Measurements from ENCODE around the gene KRT38. TPM values are rescaled to one million over a fixed set of nuclear protein-coding genes. Genes with fewer than 3 reads are reported as not detected.
"Not testable (repeated sequence)": the region's sequence is repeated elsewhere in the genome, so short reads cannot be mapped to it uniquely, and the experiment has no call there.

Gene KRT38
- total RNA-seq, 1 donor from 2014 or later = not detected

DNA sequence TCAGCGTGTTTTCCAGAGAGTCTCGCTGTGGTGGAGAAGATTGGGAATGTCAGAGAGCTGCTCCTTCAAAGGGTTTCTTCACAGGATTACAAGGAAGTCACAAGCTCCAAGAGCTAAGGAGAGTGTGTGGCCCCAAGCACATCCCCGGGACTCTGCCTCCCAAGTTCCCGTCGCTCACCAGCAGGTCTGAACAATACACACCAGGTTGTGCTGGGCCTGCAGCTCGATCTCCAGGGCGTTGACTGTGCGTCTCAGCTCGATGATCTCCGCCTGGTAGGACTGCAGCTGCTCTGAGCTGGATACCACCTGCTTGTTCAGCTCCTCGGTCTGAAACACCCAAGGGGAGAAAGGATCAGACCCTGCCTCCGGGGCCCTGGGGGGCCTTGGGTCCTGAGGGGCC is 45.7 kb downstream of the KRT38 start:
- not testable (repeated sequence) for DNase-seq (ENCODE audit: low spot score)

DNA sequence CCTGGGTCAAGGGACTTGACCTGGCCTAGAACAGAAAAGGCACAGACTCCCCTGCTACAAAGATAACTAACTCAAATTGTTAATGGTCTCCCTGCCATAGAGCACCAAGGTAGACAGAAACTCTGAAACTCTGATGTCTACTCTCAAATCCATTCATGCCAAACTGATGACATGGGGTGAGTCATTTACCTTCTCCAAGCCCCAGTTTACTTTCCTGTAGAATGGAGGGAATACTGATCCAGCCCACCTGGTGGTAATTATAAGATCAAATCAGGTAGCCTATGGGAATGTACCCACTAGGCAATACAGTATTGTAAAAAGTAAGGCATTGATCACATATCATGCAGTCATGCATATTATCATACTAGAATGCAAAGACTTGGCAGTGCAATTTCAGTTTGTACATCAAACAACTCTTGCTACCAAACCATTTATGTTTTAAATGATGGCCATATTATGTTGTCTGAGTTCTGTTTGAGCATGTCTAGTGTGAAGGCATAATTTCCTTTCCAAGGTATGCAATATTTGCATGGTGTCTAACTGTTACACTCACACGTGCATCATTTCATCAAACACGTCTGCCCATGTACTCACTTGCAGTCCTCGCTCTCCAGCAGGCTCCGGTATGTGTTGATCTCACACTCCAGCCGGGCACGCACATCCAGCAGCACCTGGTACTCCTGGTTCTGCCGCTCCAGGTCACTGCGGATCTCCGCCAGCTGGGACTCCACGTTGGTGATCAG is 46.4 kb downstream of the KRT38 start:
- no peak for DNase-seq (ENCODE audit: low spot score)

DNA sequence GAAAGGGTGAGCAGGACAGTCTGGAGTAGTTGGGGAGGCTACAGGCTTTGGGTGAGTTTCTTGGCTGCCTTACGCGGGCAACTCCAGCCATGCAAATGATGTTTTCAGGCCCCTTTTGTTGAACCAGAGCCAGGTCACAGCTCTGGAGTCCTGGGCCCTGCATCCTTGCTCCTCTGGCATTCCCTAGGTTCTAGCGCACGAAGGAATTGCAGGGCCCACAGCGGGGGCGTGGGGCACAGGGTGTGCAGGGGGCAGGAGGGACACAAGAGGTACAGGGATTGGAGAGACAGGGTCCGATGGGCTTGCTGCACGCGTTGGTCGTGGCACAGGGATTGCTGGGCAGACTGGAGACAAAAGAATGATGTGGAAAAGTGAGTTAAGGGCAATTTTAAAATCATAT is 47.0 kb downstream of the KRT38 start:
- no peak for DNase-seq (ENCODE audit: low spot score)

DNA sequence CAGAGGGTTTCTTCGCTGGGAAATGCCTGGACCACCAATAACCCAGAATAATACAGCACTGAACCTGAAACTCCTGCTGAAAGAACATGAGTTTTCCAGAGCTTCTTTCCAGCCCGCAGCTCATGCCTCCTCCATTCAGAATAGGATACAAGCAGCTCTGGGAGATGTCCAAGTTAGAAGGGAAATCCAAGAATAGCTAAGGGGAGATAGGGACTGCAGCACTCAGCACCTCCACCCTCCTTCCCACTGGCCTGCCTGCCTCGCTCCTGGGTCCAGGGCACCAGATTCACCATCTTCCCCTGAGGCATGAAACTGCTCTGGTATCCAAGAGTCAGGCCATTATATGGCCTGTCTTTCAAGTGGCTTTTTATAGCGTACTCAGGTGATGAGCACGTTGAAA is 47.5 kb downstream of the KRT38 start:
- DNase-seq (ENCODE audit: low spot score) = no peak

DNA sequence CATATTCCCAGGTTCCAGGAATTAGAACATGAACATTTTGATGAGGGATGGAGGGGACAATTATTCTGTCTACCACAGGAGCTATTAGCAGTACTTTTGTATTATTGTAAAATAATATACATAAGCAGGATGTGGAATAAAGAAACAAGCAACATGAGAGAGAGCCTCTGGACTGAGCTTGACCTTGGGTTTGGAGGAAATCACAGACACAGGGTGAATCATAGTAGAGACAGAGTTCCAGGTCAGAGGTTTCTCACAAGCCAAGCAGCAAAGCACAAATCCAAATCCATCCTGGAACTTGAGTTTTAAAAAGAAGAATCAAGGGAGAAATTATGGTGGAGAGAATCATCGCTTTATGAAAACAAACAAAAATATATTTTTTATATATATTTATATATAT is 48.5 kb downstream of the KRT38 start:
- no peak for DNase-seq (ENCODE audit: low spot score)

DNA sequence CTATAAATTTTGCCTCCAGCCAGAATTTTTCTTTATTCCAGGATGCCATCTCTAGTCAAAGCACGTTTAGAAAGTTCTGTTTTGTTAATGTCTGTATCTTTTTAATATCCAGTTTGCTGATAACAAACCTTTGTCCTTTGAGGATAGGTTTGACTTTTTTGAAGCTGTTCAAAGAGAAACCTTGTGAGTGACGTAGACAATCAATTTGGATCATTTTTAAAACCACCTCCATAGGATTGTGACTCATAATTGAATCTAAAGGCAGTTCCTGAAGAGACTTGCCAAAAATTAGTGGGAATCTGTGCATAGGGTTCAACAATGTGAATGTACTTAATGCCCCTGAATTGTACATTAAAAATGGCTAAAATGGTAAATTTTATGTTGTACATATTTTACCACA is 49.2 kb downstream of the KRT38 start:
- DNase-seq (ENCODE audit: low spot score) = no peak

DNA sequence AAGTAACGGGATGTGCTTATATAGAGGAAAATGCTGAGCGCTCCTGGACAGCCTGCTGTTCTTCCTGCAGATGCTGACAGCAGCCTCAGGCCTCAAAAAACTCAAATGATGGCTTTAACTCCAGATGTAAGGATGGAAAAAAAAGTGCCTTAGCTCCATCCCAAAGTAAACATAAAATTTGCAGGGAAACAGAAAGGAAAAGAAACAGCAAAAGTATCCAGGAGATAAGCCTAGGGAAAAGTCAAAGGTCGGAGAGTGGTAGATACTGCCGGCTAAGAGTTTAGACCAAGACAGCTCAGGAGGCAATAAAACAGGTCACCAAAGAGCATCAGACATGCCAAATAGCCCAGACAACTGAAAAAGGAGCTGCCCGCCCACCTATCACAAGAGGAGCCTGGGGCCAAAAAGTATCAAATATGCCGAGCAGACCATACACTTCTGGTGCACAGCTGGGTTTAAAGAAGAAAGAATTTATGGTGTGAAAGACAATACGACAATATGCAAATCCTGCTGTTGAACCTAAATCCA is 50.3 kb downstream of the KRT38 start:
- DNase-seq (ENCODE audit: low spot score) = no peak

DNA sequence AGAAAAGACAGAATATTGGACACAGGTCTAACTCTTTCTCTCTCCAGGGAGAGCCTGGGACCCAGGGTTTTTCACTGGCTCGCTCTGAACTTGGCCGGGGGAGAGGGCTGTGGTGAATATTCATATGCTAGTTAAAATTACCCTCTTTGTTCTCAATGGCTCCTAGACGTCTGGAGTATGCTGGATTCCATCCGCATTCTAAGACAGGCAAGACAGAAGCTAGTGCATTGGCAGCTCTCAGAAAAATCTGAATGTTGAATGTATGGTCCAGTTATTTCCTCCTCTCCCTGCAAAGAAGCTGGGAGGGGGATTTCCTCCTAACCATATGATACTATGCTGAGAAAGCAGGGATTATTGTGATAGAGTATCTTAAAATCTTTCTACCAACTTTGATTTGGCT is 53.1 kb downstream of the KRT38 start:
- DNase-seq (ENCODE audit: low spot score) = no peak

DNA sequence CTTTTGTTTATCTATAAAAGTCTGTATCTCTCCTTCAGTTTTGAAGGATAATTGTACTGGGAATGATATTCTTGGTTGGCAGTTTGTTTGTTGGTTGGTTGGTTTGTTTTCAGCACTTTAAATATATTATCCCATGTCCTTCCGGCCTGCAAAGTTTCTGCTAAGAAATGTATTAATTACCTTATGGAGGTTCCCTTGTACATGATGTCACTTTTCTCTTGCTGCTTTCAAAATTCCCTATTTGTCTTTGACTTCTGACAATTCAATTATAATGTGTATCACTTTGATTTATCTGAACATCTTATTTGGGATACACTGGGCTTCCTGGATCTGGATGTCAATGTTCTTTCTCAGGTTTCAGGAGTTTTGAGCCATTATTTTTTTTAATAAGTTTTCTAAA is 54.6 kb downstream of the KRT38 start:
- no peak for DNase-seq (ENCODE audit: low spot score)

Other genes starting within 250 kb of the KRT38 start
- not detected for gene KRTAP9-2, start 214.3 kb downstream of the KRT38 start, total RNA-seq
- not detected for gene KRTAP9-3, start 208.5 kb downstream of the KRT38 start, total RNA-seq
- not detected for gene KRTAP9-8, start 203.0 kb downstream of the KRT38 start, total RNA-seq
- not detected for gene KRTAP9-4, start 191.3 kb downstream of the KRT38 start, total RNA-seq
- not detected for gene KRTAP9-9, start 185.6 kb downstream of the KRT38 start, total RNA-seq
- gene KRTAP9-6, start 175.6 kb downstream of the KRT38 start, total RNA-seq = not detected
- gene KRTAP9-7, start 165.3 kb downstream of the KRT38 start, total RNA-seq = not detected
- gene KRTAP29-1, start 138.1 kb downstream of the KRT38 start, total RNA-seq = not detected
- gene KRTAP16-1, start 131.7 kb downstream of the KRT38 start, total RNA-seq = not detected
- not detected for gene KRTAP17-1, start 125.3 kb downstream of the KRT38 start, total RNA-seq
- gene KRT33A, start 90.2 kb downstream of the KRT38 start, total RNA-seq = not detected
- gene KRT33B, start 71.2 kb downstream of the KRT38 start, total RNA-seq = not detected
- not detected for gene KRT34, start 58.7 kb downstream of the KRT38 start, total RNA-seq
- not detected for gene KRT31, start 43.4 kb downstream of the KRT38 start, total RNA-seq
- not detected for gene KRT37, start 16.4 kb downstream of the KRT38 start, total RNA-seq
- gene KRT32, start 26.4 kb upstream of the KRT38 start, total RNA-seq = not detected
- not detected for gene KRT35, start 40.2 kb upstream of the KRT38 start, total RNA-seq
- not detected for gene KRT36, start 48.9 kb upstream of the KRT38 start, total RNA-seq
- gene KRT13, start 64.6 kb upstream of the KRT38 start, total RNA-seq = 2,358 TPM
- 147 TPM for gene KRT15, start 77.9 kb upstream of the KRT38 start, total RNA-seq
- gene KRT19, start 87.3 kb upstream of the KRT38 start, total RNA-seq = 2,124 TPM
- gene KRT9, start 131.1 kb upstream of the KRT38 start, total RNA-seq = not detected
- 0.52 TPM for gene KRT14, start 145.9 kb upstream of the KRT38 start, total RNA-seq
- 0.73 TPM for gene KRT16, start 171.8 kb upstream of the KRT38 start, total RNA-seq
- gene KRT17, start 183.6 kb upstream of the KRT38 start, total RNA-seq = 223 TPM
- gene EIF1, start 247.9 kb upstream of the KRT38 start, total RNA-seq = 1,012 TPM

Measured in ureter (tissue), 1 donor.